Stimulated activated CD4-positive, alpha-beta T cell treated with anti-CD3 and anti-CD28 coated beads, Interleukin-4, amount 100 ng/mL, for 48 hours (primary cell): ENCODE results near the gene MAGI2.
"Not testable (repeated sequence)": the region's sequence is repeated elsewhere in the genome, so short reads cannot be mapped to it uniquely, and the experiment has no call there.

Experiments
- DNase-seq, 2 donors: peaks; one replicate each; pipeline ENCODE4 v3.0.0-alpha.2; 2020; ENCODE audit warnings: low read depth in 2 of 2

MAGI2 gene

DNA sequence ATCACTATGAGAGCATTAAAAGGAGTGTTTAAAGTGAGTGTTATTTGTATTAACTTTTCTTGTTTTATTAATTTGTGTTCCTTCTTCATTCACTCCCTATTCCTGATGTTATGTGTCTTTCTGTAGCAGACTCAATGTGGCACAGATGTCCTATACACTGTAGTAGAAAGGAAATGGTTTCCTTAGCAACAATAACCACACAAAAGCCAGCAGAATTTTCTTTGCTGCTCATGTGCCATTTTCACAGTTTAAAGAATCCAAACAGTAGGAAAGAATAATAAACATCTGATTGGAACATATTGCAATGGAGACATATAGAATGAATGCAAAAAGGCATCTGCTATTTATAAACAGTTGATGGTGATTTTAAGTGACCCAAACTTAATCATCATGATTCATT is 891.3 kb downstream of the MAGI2 start:
- DNase-seq = no peak

DNA sequence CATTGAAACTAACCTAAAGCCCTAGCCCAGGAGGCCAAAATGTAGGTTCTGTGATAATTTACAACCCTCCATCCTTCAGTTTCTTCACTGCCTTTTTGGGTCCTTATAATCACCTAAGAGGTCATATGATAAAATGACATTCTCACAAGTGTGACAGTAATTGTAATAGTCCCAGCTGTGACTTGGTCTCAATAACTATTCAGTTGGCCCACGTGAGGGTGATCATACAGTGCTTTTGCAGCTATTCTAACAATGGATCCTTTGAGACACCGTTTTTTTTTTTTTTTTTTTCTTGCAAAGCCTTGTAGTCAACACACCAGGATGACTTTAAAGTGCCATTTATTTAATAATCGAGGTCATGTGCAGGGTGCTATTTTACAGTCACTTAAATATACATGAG is 894.9 kb downstream of the MAGI2 start:
- DNase-seq = no peak

DNA sequence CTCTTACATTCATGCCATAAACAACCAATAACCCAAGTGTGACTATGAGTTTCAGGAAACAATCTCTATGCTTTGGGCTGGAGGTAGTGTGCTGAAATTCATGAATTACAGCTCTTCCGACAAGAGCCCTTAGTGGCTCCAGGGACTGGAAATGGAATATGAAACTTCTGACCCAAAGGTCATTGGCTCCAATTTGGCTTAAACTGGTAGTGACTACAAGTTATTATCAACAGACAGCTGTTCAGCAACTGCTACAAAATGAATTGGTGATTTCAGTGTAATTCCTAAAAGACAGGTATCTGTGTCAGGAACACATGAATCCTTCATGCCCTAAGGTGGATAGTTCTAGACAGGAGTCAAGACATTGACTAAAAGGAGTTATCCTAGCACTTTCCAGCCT is 909.5 kb downstream of the MAGI2 start:
- DNase-seq = no peak

DNA sequence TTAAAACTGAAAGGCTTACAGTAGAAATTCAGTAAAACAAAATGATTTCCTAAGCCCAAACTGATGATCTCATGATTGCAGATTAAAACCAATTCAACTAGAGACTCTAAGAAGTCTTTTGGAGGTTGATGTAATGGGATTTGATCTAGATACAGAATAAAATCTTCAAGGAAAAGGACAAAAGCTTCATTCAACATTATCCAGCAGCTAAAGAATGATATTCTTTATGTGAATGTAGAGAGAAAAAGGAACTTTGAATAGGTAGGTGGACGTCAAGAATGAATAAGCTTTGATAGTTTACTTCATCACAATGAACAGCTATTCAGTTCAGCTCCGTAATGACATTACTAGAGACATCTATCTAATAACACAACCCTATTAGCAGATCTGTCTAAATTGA is 910.5 kb downstream of the MAGI2 start:
- DNase-seq = no peak

DNA sequence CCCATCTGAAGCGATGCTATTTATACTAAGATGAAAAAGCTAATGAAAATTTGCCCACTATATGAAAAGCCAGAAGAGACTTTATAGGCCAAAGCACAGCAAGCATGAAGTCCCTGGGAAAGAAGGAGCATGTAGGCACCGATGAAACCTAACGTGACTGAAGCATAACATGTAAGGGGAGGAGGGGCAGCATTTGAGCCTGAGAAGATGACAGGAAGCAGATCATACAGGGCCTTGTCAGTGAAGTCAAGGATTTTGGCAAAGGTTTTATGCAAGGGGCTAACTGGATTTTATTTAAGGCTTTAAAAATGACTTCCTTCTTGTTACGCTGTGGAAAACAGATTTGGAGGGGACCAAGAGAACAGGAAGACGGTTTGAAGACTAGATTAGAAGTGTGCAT is 910.9 kb downstream of the MAGI2 start:
- no peak for DNase-seq

DNA sequence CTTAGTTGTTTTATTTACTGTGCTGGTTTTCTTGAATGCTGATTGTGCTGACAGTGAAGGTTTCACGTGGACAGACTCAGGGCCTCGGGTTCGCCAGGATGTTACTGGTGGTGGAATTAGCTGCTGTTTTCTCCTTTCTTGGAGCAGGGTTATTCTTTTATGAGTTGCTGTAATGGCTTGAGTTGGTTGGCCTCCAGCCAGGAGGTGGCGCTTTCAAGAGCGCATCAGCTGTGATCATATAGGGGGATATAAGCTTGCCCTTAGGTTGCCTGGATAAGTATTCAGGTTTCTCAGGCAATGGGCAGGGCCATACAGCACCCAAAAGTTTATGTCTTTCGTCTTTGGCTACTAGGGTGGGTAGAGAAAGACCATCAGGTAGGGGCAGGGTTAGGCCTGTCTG is 913.6 kb downstream of the MAGI2 start:
- DNase-seq = no peak

DNA sequence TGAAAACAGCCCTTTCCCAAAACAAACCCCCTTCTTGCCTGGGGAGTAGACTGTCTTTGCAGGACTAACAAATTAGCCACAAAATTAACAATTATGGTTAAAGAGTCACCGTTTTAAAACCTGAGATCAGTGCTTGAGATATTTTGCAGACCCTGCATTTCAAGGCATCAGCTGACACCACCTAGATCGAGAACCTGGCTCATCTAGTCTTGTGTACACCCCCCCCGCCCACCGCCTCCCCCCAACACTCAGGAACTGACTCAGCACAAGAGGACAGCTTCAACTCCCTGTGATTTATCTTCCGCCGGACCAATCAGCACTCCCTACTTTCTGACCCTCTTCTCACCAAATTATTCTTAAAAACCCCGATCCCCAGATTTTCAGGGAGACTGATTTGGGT is 917.8 kb downstream of the MAGI2 start:
- DNase-seq = no peak

DNA sequence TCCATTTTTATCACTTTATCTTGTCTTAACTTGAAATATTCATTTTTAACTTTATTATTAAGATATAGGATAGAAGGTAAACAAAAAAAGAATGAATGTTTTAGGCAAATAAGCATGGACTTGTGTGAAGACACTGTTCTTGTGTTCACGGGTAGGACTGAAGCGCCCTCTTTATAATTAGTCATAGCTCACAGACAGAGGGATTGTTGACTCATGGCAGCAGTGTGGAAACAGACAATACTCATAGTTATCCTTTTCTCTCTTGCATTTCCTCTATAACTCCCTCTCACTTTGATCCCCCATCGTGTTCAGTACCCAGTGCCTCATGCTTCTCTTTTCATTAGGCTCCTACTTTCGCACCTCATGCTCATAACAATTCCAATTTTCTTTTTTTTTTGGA is 923.1 kb downstream of the MAGI2 start:
- no peak for DNase-seq

DNA sequence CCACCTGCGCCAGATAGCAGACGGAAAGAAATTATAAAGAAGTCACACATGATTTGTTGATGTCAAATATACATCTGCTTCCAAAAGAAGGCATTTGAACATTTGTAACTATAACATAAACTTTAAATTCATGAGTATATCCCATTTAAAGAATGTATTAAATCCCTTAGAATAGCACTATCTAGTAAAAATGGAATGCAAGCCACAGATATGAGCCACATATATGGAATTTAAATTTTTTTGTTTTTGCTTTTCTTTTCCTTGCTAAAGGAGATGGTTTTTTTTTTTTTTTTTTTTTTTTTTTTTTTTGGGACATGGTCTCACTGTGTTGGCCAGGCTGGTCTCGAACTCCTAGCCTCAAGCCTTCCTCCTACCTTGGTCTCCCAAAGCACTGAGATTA is 924.1 kb downstream of the MAGI2 start:
- DNase-seq = no peak

DNA sequence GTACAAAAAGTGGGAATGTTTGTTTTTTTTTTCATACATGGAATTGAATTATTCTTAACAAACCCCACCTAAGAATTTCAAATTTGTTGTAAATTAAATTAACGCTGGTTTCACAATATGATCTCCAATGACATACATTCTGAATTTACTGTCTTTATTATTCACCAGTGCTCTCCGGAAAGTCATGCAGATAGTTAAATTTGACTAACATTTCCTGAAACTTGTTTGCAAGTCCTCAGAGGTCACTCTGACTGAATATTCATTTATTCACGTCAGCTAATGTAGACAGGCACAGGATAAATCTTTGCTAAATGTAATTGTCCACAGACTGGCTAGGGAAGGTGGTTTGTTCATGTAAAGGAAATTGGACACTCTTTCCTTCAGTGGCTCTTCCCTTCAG is 924.5 kb downstream of the MAGI2 start:
- DNase-seq = no peak

DNA sequence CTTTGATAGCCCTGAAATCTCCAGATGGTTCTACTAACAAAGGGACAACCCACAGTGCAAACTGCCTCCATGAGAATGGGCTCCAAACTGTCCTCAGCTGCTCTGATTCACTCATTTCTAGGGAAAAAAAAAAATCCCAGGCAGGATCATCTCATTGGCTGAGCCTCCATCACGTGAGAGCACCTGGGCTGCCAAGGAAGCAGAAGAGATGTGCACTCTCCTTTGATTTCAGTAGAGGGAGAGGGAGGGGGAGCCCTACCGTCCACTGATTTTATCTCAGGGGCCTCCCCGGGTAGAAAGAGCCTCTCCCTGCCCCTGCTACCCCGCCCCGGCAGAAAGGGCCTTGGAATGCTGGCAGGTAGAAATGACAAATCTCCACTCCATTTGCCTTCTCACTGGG is 929.5 kb downstream of the MAGI2 start:
- DNase-seq = no peak

DNA sequence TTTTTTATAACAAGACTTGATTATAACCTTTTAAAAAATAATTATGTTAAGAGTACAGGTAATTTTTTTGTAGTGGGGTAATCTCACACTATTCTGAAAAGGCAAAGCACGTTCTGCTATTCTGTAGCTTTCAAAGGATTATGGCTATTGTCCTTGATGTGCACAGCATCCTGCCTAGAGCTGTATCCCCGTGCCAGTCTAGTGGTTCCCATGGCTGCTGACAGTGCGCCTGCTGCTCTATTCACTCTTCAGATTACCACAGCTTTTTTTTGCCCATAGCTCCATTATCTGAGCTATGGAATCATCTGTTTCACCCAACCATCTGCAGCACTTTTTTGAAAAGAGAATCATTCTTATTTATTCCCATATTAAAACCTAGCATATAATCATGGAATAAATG is 931.5 kb downstream of the MAGI2 start:
- DNase-seq = no peak

DNA sequence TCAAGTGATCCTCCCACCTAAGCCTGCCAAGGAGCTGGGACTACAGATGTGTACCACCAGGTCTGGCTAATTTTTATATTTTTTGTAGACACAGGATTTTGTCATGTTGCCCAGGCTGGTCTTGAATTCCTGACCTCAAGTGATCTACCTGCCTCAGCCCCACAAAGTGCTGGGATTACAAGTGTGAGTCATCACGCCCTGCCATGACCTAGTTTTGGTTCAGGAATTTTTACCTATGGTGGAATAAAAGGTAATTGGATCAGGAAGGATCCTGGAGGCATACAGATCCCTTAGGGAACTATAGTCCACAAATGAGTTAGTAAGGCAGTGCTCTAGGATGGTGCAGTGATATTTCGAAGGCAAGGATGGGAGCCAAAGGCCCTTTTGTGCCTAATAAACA is 937.0 kb downstream of the MAGI2 start:
- no peak for DNase-seq

DNA sequence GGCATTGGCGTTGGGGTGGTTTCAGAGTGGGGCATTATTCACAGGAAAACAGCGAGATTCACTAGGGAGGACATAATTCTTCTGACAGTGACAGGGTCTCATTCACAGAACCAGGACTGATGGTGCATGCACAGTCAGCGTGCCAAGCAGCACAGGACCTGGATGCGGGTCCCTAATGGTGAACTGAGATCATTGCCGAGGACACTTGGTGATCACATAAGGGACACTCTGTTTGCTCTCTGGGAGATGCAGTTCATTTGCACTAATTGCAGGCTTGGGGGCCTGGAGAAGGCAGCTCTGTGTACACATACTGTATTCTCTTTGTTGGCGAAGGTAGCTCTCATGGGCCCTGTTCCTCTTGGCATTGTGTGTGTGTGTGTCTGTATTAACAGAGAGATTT is 938.8 kb downstream of the MAGI2 start:
- DNase-seq = no peak

DNA sequence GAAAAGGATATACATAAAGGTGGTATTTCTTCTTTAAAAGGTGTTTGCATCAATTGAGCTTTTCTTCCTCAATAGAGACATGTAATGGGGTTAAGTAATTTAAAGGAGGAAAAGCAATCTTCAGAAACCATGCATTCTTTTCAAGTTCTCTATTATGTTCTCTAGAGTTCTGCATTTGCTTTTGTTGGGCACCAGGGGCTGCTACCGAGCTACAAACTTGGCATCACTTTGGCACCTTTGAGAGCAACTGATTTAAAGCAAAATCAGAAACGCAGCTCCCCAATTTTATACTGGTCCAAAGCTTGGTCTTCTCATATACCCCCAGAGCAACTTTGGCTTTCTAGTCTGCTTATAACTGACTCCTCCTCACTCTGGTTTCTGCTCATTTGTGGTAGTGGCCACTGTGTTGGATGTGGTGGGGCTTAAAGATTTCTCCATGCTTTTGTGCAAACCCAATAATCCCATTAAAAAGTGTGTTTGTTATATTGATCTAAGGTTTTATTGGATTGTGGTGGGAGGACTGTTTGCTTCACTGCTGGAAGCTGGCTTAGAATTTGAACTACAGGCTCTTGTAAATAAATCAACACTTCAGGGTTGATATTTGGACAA is 942.8 kb downstream of the MAGI2 start:
- DNase-seq = peak in 1 of 2 donors; percentile 1

DNA sequence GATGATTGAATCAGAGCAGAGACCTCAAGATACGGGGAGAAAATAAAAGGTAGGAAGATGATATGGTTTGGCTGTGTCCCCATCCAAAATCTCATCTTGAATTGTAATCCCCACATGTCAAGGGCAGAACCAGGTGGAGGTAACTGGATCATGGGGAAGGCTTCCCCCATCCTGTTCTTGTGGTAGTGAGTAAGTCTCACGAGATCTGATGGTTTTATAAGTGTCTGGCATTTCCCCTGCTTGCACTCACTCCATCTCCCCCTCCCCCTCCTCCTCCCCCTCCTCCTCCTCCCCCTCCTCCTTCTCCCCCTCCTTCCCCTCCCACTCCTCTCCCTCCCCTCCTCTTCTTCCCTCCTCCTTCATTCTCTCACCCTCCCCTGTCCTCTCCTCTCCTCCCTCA is 950.2 kb downstream of the MAGI2 start:
- not testable (repeated sequence) for DNase-seq

DNA sequence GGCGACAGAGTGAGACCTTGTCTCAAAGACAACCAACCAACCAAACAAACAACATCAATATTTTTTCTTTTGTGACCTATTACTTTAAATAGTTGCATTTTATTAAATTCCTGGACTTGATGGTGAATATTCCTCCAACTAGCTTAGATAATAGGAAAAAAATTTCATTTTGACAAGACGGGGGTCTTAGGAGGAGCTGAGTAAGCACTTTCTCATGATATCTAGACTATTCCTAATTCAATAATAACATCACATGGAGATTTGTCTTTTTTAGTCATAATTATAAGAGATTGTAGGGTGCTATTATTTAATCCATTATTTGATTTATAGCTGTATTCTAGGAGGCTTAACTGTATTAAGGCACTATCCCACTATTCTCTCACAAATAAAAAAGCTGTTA is 952.4 kb downstream of the MAGI2 start:
- no peak for DNase-seq

DNA sequence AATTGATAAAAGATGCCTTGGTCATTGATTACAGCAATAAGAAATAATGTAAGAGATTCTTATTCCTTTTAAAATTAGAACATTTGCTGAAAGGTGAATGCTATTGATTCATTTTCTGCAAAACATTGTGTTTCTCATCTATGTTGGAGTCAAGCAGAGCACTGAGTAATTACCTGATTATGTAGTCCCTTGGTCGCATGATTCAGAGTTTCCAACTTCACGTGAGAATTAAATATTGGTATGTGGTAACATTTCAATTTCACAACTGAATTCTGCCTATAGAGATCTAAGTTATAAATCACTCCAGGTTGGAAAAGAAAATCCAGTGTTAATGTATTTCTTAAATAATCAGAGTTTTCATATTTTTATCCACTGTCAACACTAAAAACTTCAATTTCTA is 953.5 kb downstream of the MAGI2 start:
- no peak for DNase-seq

DNA sequence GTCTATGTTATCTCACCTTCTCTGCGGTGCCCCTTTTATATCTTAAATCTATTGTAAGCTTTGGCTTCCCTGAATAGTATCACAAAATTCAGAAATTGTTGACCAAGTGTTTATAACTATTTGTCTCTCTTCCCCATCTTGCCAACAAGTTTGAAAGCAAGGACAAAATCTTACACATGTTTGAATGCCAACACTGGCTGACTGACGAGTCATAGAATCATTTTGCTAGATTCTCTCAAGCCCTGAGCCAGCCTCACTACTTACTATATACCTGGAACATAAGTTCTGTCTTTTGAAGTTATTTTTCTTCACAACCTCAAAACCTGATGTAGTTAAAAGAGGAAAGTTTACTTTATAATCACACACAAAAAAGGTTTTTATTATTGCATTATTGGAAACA is 954.2 kb downstream of the MAGI2 start:
- no peak for DNase-seq

DNA sequence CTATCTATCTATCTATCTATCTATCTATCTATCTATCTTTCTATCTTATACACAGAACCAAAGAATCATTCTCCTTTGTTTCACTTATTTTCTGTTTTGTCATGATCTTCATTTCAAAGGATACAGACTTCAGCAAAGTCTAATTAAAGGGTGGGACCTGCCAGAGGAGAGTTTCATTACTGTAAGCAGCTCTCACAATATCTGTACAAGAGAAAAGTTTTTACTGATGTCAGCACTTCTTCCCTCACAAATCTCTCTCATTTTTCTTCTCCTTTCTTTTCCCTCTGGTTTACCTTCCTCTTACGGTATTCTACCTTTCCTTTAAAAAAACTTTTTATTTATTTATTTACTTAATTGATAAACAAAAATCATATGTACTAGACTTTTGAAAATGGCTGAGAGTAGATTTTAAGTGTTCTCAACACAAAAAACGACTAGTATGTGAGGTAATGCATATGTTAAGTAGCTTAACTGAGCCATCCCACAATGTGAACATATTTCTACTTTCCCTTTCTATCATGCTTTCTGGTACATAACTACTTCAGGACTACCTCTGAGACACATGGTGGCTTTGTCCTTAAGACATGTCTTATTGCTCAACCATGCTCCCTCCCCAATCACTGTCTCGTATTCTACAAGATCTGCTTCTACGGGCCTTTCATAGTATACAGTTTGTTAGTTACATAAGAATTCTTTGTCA is 955.6 kb downstream of the MAGI2 start:
- no peak for DNase-seq

DNA sequence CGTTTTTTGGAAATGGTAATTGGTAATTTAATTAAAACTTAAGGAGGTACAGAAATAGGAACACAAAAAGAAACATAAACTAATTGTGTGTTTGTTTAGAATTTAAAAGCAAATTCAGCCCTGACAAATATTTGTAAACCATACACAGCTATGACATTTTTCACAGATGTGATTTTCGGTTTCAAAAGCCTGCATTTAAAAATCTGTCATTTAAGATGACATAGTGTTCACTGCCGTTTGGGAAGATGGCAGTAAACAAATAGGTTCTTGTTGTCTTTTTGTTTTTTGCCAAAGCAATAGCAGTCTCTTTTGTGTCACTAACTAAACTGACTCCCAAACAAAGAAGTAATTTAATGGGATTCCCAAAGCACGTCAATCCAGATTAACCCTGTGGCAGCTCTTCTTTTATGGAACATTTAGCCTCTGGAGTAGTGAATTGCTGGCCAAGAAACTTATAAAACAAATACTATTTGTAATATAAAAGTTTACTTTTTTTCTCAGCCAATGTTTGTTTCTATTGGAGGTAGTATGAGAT is 957.3 kb downstream of the MAGI2 start:
- no peak for DNase-seq

DNA sequence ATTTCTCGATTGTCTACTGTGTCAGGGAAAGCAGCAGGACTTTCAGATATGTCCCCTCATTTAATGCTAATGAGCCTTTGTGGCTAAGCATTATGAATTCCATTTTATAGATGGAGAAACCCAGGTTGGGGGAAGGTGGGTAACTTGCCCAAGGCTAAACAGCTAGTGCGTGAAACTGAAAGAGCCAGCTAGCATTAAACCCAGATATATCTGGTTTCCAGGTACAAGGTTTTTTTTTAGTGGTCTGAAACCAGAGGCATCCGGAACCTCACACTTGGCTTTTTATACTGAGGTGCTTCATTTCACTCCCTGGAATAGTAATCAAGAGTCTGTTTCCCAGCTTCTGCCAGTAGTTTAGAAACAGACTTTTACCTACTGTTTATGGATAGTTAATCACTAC is 960.1 kb downstream of the MAGI2 start:
- no peak for DNase-seq

DNA sequence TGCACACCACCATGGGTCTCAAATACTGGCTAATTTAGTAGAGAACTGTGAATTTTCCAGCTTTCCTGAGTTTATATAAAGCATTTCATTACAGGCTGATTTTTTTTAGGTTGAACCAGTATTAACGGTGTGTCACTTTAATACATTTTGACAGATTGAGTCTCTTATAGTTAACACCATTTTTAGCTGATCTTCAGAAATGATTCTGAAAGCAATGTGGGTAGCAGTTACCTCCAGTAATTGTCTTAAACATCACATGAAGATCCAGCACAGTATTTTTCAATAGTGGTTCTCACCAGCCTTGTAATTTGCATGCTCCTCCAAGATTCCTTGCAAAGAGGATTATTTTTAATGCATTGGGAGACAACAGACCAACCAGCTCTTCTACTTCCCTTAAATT is 961.3 kb downstream of the MAGI2 start:
- no peak for DNase-seq

DNA sequence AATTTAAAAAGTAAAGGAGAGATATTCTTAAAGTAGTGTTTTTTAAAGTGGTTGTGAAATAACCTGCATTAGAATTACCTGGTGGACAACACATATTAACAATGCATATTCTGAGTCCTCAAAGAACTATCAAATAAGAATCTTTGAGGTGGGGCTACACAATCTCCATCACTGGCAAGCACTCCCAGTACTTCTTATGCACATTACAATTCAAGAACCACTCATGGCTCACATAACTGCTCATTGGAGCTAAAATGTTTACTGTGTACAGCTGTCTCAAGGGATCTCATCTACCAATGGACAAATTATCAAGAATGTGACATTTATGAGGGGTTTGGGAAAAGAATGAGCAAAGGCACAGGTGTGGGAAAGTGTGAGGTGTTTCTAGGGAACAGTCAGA is 962.9 kb downstream of the MAGI2 start:
- DNase-seq = no peak
